GM12875 (cell line): ENCODE results near the gene SERINC5.
"Not testable (repeated sequence)": the region's sequence is repeated elsewhere in the genome, so short reads cannot be mapped to it uniquely, and the experiment has no call there.

Experiments used
- H3K4me3 ChIP-seq: one replicate; pipeline ENCODE4 v1.5.1; 2011; ENCODE audit warnings: low read depth, low read length, control low read depth
- CTCF ChIP-seq: IDR thresholded peaks from 2 replicates; pipeline ENCODE4 v1.5.1; 2011; ENCODE audit warnings: low read depth, mild to moderate bottlenecking, control low read depth, inconsistent platforms, low read length, moderate library complexity, borderline replicate concordance; ENCODE audit not compliant: insufficient read depth

The SERINC5 gene

GRCh38 chr5:80191397-80191796 is 64.5 kb downstream of the SERINC5 start:
- TF ChIP-seq CTCF = no peak
- H3K4me3 ChIP-seq = no peak overlapping the region

- H3K4me3 ChIP-seq = no peak overlapping the region
- no peak for TF ChIP-seq CTCF
Measured at GRCh38 chr5:80190960-80191359, 64.9 kb downstream of the SERINC5 start.

- no peak overlapping the region for H3K4me3 ChIP-seq
- no peak for TF ChIP-seq CTCF
Measured at GRCh38 chr5:80189701-80190100, 66.1 kb downstream of the SERINC5 start.

GRCh38 chr5:80189201-80189600 is 66.6 kb downstream of the SERINC5 start:
- no peak for TF ChIP-seq CTCF
- no peak overlapping the region for H3K4me3 ChIP-seq

GRCh38 chr5:80187421-80188090 is 68.3 kb downstream of the SERINC5 start:
- H3K4me3 ChIP-seq = no peak overlapping the region
- TF ChIP-seq CTCF = no peak

GRCh38 chr5:80185535-80185934 is 70.3 kb downstream of the SERINC5 start:
- H3K4me3 ChIP-seq = not testable (repeated sequence)

- TF ChIP-seq CTCF = no peak
- no peak overlapping the region for H3K4me3 ChIP-seq
Measured at GRCh38 chr5:80185095-80185494, 70.8 kb downstream of the SERINC5 start.
